WI38 (cell line): ENCODE data around the gene VWCE.

Source experiments
- H3K4me3 ChIP-seq: 2 replicates; pipeline ENCODE4 v1.5.1; 2011; ENCODE audit warnings: low read depth, mild to moderate bottlenecking, control low read depth, low read length
- CTCF ChIP-seq: IDR thresholded peaks from 2 replicates; pipeline ENCODE4 v1.5.1; 2012; ENCODE audit warnings: low read depth, mild to moderate bottlenecking, control low read depth, low read length

The VWCE gene

DNA sequence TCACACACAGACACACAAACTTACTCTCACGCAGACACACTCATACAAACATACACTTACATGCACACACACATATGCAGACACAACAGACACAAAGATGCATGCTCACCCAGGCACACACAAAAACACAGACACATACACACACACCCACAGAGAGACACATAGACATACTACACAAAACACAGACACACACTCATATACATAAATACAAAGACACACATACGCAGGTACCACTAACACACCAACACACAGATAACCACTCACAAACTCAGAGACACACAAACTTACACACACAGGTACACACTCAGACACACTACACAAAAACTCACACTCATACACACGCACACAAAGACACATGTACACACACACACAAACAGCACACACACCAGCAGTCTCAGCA is 22.4 kb downstream of the VWCE start:
- H3K4me3 ChIP-seq: no peak overlapping the region
- no peak for TF ChIP-seq CTCF

GRCh38 chr11:61270354-61271076 is 24.6 kb downstream of the VWCE start:
- TF ChIP-seq CTCF: no peak

DNA sequence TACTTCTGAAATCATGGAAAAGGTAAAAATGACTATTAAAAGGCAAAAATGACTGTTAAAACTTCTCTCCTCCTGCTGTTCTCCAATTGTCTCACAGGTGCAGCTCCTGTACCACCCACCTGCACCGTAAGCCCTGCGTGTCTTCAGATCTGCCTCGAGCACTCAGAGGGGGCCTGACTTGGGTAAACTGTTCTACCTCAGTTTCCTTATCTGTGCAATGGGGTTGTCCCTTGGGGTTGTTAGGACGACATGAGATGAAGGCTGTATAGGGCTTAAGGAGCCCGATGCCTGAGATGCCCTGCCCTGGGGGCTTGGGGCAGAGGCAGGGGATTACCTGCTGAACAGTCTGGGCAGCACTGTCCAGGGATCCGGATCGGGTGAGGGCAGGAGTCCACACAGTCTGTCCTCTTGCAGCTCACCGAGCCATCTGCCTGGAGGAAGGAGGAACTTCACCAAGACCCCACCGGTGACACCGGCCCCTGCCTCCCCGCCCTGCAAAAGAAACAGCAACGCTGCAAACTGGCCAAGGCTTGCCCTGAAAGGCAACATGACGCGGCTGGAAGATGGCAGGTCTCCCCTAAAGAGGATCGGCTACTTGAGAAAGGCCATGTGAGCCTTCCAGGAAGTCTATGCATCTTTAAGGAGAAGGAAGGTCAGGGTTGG is 26.4 kb downstream of the VWCE start:
- no peak overlapping the region for H3K4me3 ChIP-seq
- TF ChIP-seq CTCF: no peak

More at GRCh38 chr11:61270354-61271076, 24.6 kb downstream of the VWCE start:
- H3K4me3 ChIP-seq: no peak overlapping the region

- TF ChIP-seq CTCF: no peak
Observed at GRCh38 chr11:61267437-61267841, 27.7 kb downstream of the VWCE start.

GRCh38 chr11:61266602-61267001 is 28.5 kb downstream of the VWCE start:
- no peak for TF ChIP-seq CTCF

More at GRCh38 chr11:61267437-61267841, 27.7 kb downstream of the VWCE start:
- H3K4me3 ChIP-seq: no peak overlapping the region

GRCh38 chr11:61265357-61265756 is 29.8 kb downstream of the VWCE start:
- no peak for TF ChIP-seq CTCF
- H3K4me3 ChIP-seq: no peak overlapping the region

More at GRCh38 chr11:61266602-61267001, 28.5 kb downstream of the VWCE start:
- H3K4me3 ChIP-seq: no peak overlapping the region

GRCh38 chr11:61264795-61265194 is 30.3 kb downstream of the VWCE start:
- TF ChIP-seq CTCF: no peak
- no peak overlapping the region for H3K4me3 ChIP-seq
